Fibroblast of gingiva (primary cell): ENCODE data around the gene NXF2B.
A peak's percentile ranks its signal among the peaks of the same experiment; 100 is the strongest.
"Not testable (repeated sequence)": the region's sequence is repeated elsewhere in the genome, so short reads cannot be mapped to it uniquely, and the experiment has no call there.

Experiments
- DNase-seq: peaks from one replicate; pipeline ENCODE4 v3.0.0-alpha.2; 2011; ENCODE audit warnings: low read depth

Gene NXF2B, protein sequence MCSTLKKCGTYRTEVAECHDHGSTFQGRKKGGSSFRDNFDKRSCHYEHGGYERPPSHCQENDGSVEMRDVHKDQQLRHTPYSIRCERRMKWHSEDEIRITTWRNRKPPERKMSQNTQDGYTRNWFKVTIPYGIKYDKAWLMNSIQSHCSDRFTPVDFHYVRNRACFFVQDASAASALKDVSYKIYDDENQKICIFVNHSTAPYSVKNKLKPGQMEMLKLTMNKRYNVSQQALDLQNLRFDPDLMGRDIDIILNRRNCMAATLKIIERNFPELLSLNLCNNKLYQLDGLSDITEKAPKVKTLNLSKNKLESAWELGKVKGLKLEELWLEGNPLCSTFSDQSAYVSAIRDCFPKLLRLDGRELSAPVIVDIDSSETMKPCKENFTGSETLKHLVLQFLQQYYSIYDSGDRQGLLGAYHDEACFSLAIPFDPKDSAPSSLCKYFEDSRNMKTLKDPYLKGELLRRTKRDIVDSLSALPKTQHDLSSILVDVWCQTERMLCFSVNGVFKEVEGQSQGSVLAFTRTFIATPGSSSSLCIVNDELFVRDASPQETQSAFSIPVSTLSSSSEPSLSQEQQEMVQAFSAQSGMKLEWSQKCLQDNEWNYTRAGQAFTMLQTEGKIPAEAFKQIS

DNA sequence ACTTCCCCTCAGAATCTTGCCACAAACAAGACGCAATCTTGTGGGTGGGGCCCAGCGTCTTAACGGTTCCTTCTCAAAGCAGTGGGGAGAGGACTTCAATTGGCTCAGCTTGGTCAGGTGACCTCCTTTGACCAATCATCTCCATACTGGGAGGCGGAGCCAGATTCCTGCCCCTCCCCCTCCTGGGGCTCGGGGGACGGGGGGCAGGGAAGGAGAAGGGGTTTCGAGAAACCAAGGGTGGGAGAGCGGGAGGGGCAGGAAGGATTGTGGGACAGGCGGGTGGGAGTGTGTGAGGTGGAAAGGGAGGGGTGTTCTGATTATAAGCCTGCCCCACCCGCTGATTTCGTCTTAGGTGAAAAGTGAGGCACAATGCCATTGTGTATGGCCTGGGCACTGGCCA lies at the start of gene NXF2B:
TSS of gene NXF2B (minus strand) at position 101 of the 400 bp plus-strand sequence. CDS start 59,972 bp downstream, outside the sequence.
- DNase-seq, result not testable (repeated sequence)

DNA sequence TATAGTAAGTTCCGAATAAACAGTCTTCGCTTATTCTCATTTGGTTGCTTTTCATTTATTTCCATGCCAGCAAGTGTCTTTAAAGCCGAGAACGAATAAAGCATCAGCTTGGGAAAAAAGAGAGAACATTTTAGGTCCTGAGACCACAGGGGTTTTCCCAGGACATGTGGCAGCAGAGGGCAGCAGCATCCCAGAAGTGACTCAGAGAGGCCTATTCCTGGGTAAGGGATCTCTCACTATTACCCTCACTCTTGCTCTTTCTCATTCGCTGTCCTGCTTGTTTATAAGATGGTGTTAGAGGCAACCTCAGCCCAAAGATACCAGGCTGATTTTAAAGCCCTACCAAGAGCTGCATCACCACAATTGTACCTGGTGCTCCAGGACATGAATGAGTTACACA lies 39.0 kb upstream of the NXF2B start:
- not testable (repeated sequence) for DNase-seq

DNA sequence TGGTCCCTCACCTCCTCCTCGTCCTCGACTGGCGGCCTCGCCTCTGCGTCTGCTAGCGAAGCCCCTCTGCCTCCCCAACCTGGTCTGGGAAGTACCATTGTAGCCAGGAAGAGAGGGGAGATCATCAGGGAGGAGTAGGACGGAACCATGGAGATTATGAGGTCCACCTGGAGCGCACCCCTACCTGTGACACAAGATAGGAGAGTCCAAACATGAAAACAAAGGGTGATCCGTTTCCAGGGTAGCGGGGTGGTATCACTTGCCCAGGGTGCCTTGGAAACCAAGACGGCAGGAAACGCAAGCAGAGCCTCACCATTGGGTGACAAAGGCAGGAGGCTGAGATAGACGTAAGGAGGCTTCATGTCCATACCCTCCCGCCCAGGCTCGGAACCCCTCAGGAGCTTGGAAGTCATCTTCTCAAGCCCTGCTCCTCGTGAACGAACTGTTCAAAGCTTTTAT lies 32.0 kb upstream of the NXF2B start, which contains the start of gene TCP11X2:
TSS of gene TCP11X2 (minus strand) at position 51 of the 459 bp plus-strand sequence.
- not testable (repeated sequence) for DNase-seq

DNA sequence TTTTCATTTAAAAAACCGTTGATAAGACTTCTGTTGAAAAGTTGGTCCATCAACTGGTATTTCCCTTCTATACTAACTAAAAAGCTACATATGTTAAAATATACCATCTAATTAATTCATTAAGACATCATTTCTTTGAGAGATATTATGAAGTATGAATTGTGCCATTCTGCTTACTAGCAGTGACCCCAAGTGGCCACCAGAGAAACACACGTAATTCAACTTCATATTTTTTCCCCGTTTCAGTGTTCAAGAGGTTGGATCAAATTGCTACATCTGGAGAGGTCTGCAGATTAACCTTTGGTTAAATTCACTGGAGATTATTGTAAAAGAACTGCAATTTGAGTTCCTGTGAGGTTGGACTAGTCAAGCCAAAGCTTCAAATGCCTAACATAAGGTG lies 30.4 kb upstream of the NXF2B start:
- DNase-seq, result not testable (repeated sequence)

DNA sequence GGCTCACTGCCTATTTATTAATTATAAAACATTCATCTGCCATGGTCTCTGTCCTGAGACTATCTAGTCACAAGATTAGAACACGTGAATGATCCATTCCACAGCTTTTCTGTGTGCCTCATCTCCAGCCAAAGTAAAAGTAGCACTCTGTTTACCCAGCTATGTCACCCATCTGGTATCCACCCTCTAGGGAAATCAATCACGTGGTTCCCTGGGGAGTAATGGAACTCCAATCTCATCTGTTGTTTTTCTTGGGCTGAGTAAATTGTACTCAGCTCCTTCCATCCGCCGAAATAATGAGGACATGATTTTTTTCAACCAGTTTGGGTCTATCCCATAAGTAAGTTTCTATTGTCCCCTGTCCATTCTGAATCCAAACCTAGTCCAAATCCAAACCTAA lies 18.8 kb upstream of the NXF2B start:
- not testable (repeated sequence) for DNase-seq

DNA sequence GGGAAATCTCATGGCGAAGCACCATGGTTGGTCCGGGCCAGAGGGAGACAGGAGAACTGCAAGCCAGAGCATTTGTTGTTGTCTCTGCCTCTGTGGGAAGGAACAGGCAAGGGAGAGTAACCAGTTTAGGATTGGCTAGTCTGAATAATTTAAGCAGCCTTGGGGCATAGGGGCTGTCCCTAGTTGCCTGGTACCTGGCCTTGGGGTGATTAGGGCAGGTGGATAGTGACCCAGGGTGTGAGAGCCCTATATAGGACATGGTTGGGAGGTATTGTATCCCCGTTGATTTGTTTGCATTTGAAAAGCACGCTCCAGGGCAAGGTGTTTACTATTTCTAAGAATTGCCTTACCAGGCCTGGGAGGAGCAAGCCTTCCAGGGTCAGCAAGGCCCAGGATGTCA lies 25.3 kb downstream of the NXF2B start:
- not testable (repeated sequence) for DNase-seq

DNA sequence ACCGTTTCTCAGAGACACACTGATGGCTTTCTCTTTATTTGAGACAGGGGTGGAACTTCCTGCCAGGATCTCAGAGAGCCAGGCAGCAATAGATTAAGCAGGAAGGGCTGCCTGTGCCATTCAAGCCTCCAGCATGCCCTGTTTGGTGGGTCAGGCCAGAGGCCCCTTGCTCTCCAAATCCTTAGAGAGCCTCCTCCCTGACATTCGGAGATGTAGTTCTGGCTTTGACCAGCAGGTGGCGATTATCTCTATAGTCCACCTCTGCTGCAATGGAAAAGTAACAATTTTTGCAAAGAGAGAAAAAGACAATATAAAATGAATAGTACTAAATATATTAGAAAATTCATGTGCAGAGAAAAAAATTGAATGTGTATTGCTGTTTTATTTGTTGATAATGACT lies 93.9 kb downstream of the NXF2B start:
- DNase-seq, result peak; percentile 2

DNA sequence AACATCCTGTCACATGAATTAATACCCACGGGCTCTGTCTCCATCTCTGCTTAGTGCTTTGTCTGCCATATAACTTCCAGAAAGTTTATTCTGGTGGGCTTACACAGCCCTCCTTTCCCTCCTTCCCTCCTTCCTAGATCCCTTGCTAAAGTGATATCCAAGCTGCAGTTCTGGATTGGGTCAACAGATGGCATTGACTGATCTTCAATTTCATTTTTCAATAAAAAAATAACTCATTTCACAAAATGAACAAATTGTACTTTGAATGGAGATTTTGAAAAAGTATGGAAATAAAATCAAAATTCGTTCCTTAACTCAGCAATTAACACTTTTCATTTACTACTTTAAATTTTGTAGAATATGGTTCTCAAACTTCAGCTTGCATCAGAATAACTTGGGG lies 97.9 kb downstream of the NXF2B start:
- no peak for DNase-seq

DNA sequence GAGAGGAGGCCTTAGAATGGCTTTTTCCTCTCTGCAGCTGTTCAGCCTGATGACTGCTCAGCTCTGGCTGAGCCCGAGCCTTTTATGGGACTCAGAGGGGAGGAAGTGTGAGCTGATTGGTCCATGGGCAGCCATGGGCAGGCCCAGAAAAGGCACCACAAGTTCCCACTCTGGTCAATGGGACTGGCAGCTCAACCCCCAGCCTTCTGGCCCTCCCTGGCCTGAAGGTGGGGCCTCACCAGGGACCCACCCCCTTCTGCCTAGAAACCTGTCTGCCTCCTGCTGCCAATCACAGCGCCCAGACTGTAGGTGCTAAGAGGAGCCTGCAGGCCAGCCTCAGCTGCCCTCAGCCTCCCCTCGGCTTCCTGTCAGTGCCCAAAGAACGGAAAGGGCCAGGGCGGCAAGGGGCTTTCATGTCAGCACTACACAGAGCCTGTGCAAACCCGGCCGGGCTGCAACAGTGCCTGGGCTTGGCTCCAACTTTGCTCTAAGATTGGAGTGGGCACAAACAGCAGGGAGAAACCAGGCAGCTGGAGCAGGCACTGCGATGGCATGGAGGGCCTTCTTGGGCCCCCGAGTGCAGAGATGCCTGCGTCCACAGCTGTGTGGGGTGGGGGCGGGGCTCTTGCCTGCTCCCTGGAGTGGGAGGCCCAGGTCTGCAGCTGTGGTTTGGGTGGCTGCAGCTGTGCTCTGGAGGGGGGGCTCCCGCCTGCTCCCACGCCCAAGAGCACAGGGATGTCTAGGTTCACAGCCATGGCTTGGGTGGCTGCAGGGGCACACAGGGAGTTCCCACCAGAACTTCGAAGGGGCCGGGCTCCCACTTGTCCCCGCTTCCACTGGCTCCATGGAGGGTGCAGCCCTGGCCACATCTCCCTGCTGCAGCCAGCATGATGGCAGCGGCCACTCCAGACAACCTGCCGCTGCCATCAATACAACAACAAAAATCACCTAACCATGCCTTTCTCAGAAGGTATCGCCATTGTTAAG lies 100.2 kb downstream of the NXF2B start:
- no peak for DNase-seq

DNA sequence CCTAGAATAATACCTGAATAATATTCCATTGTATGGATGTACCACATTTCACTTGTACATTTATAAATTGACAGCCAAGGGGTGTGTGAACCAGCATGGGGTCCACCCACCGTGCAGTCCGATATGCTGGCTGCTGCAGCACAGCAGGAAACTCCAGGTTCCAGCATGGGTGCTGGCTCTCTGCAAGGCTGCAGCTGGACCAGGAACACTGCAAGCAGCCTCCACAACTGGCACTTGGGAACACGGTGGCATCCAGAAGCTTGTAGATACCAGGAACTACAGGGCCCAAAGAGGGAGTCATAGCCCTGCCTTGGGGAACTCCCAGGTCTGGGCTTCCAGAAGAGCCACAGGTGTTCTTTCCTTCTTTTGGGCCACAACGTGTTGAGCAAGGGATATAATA lies 101.6 kb downstream of the NXF2B start:
- no peak for DNase-seq
